Large intestine (tissue), 3 donors: ENCODE measurements around the gene ATP11A. TPM values are rescaled to one million over a fixed set of nuclear protein-coding genes. Genes with fewer than 3 reads are reported as not detected.
"Not testable (repeated sequence)": the region's sequence is repeated elsewhere in the genome, so short reads cannot be mapped to it uniquely, and the experiment has no call there.

Experiments
- DNase-seq, 2 donors: peaks; one replicate each; pipeline versions ENCODE4 v3.0.0 to v3.0.0-alpha.2; 2013
- H3K27ac ChIP-seq: one replicate; pipeline ENCODE4 v1.5.1; 2013; ENCODE audit warnings: low read length
- H3K27me3 ChIP-seq: 2 replicates; pipeline ENCODE4 v1.6.1; 2013; ENCODE audit warnings: low read length; ENCODE audit not compliant: control insufficient read depth, insufficient read depth
- H3K36me3 ChIP-seq: 2 replicates; pipeline ENCODE4 v1.6.1; 2013; ENCODE audit warnings: low read length; ENCODE audit not compliant: control insufficient read depth, insufficient read depth
- H3K4me1 ChIP-seq: one replicate; pipeline ENCODE4 v1.6.1; 2013; ENCODE audit warnings: low read length; ENCODE audit not compliant: control insufficient read depth, insufficient read depth
- H3K4me3 ChIP-seq: one replicate; pipeline ENCODE4 v1.5.1; 2013; ENCODE audit warnings: low read length
- H3K9me3 ChIP-seq: one replicate; pipeline ENCODE4 v1.6.1; 2013; ENCODE audit warnings: mild to moderate bottlenecking, low read depth, low read length, moderate library complexity; ENCODE audit not compliant: control insufficient read depth
- WGBS: methylation state at CpG from one replicate; pipeline ENCODE4 v1.1.5; 2013; ENCODE audit warnings: low lambda C conversion rate; ENCODE audit not compliant: insufficient coverage; 5-methylcytosine and 5-hydroxymethylcytosine counted together
- polyA plus RNA-seq: library from polyadenylated mRNA; unstranded; fragments of 120-200 nt; gene quantifications from one replicate; pipeline ENCODE4 v1.2.1, GENCODE V29; 2013

Gene ATP11A
- polyA plus RNA-seq, 1 donor = 95.6 TPM

DNA sequence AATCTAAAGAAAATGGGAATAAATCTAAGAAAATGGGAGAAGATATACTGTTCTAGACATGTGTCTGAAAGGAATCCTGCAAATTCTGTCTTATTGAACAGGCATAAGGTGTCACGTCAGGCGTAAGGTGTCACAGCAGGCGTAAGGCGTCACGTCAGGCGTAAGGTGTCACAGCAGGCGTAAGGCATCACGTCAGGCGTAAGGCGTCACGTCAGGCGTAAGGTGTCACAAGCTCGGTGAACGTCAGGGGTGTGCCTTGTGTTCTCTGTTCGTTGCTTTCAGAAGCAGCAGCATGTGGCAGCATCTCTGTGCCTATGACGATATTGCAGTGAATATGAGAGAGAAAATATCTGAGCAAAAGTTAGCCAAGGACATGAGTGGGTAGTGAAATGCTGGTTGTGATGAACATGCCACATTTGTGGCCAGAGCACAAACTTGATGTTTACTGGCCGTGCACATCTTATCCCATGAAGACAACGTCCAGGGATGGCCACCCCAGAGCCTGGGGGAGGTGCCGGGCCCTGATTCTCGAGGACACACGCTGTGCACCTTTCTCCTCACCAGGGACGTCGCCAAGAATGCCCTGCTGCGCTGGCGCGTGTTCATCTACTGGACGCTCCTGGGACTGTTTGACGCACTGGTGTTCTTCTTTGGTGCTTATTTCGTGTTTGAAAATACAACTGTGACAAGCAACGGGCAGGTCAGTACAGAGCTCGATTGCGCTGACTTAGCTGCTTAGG lies 172.2 kb downstream of the ATP11A start:
- no peaks in the 10 kb centered on the region for H3K27me3 ChIP-seq
- no peak overlapping the region for H3K4me3 ChIP-seq
- H3K27ac ChIP-seq = no peak overlapping the region
- 85% methylated on average over 4 of the region's 32 CpGs for WGBS
- no peak for DNase-seq
- peaks cover 58% of the 10 kb centered on the region for H3K36me3 ChIP-seq
- no peaks in the 10 kb centered on the region for H3K9me3 ChIP-seq
- H3K4me1 ChIP-seq = no peaks in the 10 kb centered on the region

DNA sequence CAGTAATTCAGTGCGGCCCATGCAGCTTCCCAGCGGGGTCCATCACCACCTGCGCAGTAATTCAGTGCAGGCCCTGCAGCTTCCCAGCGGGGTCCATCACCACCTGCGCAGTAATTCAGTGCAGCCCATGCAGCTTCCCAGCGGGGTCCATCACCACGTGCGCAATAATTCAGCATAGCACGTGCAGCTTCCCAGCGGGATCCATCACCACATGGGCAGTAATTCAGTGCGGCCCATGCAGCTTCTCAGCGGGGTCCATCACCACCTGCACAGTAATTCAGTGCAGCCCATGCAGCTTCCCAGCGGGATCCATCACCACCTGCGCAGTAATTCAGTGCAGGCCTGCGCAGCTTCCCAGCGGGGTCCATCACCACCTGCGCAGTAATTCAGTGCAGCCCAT lies 173.5 kb downstream of the ATP11A start:
- H3K36me3 ChIP-seq = peaks cover 60% of the 10 kb centered on the region
- not testable (repeated sequence) for H3K27ac ChIP-seq, DNase-seq, H3K4me1 ChIP-seq, H3K4me3 ChIP-seq, H3K27me3 ChIP-seq, H3K9me3 ChIP-seq
- no CpG with 5 or more reads among the region's 17 CpGs for WGBS

DNA sequence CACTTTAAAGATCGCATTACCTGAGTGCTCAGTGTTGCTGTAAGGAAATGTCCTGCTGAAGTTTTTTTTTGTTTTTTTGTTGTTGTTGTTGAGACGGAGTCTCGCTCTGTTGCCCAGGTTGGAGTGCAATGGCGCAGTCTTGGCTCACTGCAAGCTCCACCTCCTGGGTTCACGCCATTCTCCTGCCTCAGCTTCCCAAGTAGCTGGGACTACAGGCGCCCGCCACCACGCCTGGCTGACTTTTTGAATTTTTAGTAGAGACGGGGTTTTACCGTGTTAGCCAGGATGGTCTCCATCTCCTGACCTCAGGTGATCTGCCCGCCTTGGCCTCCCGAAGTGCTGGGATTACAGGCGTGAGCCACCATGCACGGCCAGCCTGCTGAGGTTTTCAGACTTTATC lies 175.6 kb downstream of the ATP11A start:
- WGBS = no CpG with 5 or more reads among the region's 14 CpGs
- not testable (repeated sequence) for H3K4me1 ChIP-seq, H3K9me3 ChIP-seq, H3K4me3 ChIP-seq, DNase-seq, H3K27me3 ChIP-seq, H3K27ac ChIP-seq
- H3K36me3 ChIP-seq = peaks cover 62% of the 10 kb centered on the region

DNA sequence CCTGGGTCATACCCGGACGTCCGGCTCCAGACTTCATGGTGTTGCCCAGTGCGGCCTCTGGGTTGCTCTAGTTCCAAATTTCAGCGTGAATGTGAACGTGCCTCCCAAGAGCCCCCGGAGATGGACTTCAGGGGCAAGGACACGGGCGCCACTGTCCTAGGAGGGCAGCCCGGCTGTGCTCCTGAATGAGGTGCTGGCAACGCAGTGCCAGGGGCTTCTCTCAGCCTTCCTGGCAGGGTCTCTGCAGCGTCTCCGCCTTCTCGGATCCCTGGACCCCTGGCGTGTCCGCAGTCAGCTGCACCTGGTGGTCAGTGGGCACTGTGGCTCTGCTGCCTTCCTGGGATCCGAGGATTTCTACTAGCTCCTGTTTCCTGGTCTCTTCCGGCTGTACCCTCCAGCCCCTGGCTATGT lies 177.5 kb downstream of the ATP11A start:
- Histone ChIP-seq H3K9me3 (no peaks in the 10 kb centered on the region), H3K4me1 (no peaks in the 10 kb centered on the region), H3K4me3 (no peak overlapping the region), H3K36me3 (peaks cover 53% of the 10 kb centered on the region), H3K27ac (no peak overlapping the region), H3K27me3 (no peaks in the 10 kb centered on the region)
- DNase-seq = no peak
- WGBS = no CpG with 5 or more reads among the region's 18 CpGs

DNA sequence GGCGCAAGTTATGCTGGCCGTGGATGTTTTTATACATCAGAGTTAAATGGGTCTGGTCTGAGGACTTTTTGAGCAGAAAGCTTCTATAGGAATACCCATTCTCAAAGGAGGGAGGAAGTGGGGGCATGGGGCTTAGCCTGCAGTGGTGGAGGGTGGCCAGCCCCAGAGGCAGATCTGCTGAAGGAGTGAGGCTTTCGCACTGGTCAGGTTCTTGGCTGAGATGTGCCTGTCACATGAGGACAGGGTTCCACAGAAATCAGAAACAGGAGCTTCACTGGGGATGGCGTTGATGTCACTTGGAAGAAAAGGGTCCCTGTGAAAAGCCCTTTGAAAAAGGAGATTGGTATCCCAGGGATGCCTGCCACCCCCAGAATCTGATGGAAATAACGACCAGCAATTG lies 178.5 kb downstream of the ATP11A start:
- no CpG with 5 or more reads among the region's 5 CpGs for WGBS
- H3K27me3 ChIP-seq = no peaks in the 10 kb centered on the region
- no peak for DNase-seq
- H3K9me3 ChIP-seq = peaks cover 6% of the 10 kb centered on the region
- H3K4me1 ChIP-seq = no peaks in the 10 kb centered on the region
- peaks cover 49% of the 10 kb centered on the region for H3K36me3 ChIP-seq
- no peak overlapping the region for H3K4me3 ChIP-seq
- H3K27ac ChIP-seq = no peak overlapping the region

DNA sequence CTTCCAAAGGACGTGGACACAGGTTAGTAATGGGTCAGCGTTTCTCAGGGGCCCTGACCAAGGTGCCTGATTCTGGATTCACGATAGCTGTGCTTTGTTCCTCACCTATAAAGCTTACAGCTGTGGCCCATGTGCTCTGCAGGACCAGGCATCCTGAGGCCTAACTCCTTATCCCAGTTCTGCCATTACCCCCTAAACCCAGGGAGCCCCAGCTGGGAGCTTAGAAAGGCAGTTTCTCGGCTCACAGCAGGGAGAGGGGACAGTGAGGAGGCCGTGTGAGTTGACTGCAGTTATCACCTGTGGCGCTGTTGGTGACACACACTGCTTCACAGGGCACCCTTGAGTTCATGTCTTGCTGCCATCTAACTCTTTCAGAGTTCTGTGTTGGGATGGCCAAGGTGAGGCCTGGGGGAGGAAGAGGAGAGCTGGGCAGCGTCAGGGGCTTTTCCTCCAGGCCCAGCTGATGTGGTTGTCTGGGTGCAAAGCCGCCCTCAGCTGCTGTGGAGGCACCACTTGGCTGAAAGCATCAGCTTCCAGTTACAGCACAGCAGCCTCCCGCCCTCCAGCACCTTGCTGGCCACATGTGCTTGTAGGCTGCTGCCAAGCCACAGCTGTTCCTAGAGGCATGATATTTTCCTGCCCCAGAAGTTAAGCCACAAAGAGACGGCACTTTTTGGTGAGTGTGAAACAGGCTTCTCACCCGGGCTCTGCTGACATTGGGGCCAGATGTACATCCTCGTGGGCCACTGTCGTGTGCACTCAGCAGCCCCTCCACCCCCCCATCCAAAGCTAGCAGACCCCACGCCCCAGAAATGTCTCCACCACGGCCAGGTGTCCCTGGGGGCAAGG lies 179.6 kb downstream of the ATP11A start:
- Histone ChIP-seq H3K36me3 (peaks cover 57% of the 10 kb centered on the region), H3K4me3 (no peak overlapping the region), H3K4me1 (no peaks in the 10 kb centered on the region), H3K27ac (no peak overlapping the region), H3K9me3 (peaks cover 6% of the 10 kb centered on the region), H3K27me3 (no peaks in the 10 kb centered on the region)
- DNase-seq = no peak
- WGBS = no CpG with 5 or more reads among the region's 15 CpGs

DNA sequence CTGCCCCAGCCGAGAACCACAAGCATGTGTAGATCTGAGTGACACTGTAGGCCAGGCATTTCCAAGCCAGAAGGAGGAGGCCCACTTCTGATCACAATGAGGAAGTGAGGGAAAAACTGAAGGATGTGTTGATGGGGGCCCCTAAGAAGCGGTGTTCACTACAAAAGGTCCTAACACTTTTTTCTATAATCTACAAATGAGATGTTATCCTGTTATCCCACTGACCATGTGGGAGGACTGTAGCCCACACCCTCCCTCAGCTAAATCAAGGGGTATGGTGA lies 180.2 kb downstream of the ATP11A start:
- peaks cover 6% of the 10 kb centered on the region for H3K9me3 ChIP-seq
- WGBS = 100% methylated on average over 1 of the region's 2 CpGs
- DNase-seq = no peak
- peaks cover 59% of the 10 kb centered on the region for H3K36me3 ChIP-seq
- no peaks in the 10 kb centered on the region for H3K4me1 ChIP-seq
- H3K27ac ChIP-seq = no peak overlapping the region
- H3K27me3 ChIP-seq = no peaks in the 10 kb centered on the region
- H3K4me3 ChIP-seq = no peak overlapping the region

DNA sequence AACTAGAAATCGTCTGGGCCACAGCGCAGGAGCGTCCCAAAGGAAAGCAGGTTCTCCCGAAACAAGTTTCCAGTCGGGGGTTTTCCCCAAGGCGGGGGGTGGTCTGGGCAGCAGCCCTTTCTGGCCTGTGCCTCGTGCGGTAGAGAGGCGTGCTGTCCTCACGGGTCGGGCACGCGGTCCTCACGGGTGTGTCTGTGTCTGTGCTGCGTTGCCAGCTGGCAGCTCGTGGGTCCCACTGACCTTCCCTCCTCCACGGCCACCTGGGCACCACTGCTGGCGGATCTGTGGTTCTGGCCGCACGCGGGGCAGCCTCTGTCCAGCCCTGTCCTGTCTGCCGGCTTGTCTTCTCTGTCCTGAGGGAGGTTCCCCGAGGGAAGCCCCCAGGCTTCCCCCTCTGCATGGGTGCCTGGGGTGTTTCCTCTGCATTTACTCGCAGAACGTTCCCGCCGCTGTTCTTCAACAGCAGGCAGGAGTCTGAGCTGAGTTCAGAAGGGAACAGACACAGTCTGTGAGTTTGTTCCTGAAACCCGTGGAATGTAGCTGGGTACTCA lies 181.0 kb downstream of the ATP11A start:
- no peaks in the 10 kb centered on the region for H3K4me1 ChIP-seq
- H3K4me3 ChIP-seq = no peak overlapping the region
- 100% methylated on average over 1 of the region's 28 CpGs for WGBS
- H3K36me3 ChIP-seq = peaks cover 65% of the 10 kb centered on the region
- DNase-seq = no peak
- H3K27me3 ChIP-seq = no peaks in the 10 kb centered on the region
- no peak overlapping the region for H3K27ac ChIP-seq
- peaks cover 6% of the 10 kb centered on the region for H3K9me3 ChIP-seq

DNA sequence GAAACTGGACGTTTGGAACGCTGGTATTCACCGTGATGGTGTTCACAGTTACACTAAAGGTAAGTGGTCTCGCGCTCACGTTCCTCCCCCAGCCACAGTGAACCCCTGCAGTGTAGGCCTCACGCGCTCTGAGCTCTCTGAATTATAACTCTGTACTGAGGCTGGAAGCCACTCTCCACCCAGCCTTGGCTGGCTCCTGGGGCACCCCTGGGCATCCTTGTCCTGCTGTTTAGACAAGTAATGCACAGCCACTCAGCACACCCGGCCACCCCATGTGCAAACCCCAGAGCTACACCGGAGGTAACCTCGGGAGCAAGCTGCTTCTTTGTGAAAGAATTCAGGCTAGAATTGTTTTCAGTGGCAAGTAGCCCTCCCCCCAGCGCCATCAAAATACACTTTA lies 181.9 kb downstream of the ATP11A start:
- Histone ChIP-seq H3K36me3 (peaks cover 67% of the 10 kb centered on the region), H3K9me3 (peaks cover 6% of the 10 kb centered on the region), H3K4me3 (no peak overlapping the region), H3K4me1 (no peaks in the 10 kb centered on the region), H3K27ac (no peak overlapping the region), H3K27me3 (no peaks in the 10 kb centered on the region)
- WGBS = no CpG with 5 or more reads among the region's 12 CpGs
- DNase-seq = no peak

DNA sequence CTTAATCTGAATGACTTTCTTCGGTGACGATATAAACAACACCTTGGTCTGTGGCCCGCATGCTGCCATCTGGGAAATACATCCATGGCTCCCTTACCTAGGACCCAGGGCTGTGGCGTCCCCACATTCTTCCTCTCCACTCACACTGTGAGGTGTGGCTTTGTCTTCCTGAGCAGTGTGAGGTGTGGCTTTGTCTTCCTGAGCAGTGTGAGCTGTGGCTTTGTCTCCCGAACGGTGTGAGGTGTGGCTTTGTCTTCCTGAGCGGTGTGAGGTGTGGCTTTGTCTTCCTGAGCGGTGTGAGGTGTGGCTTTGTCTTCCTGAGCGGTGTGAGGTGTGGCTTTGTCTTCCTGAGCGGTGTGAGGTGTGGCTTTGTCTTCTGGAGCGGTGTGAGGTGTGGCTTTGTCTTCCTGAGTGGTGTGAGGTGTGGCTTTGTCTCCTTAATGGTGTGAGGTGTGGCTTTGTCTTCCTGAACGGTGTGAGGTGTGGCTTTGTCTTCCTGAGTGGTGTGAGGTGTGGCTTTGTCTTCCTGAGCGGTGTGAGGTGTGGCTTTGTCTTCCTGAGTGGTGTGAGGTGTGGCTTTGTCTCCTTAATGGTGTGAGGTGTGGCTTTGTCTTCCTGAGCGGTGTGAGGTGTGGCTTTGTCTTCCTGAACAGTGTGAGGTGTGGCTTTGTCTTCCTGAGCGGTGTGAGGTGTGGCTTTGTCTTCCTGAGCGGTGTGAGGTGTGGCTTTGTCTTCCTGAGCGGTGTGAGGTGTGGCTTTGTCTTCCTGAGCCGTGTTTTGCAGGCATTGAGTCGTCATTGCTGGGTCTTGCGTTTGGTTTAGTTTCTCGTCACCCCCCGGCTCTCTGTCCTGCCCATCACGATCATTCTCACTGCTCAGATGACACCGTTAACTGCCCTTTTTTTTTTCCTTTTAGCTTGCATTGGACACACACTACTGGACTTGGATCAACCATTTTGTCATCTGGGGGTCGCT lies 183.1 kb downstream of the ATP11A start:
- not testable (repeated sequence) for H3K27ac ChIP-seq, H3K27me3 ChIP-seq, DNase-seq, H3K4me3 ChIP-seq, H3K9me3 ChIP-seq, H3K4me1 ChIP-seq
- WGBS = 76% methylated on average over 5 of the region's 25 CpGs
- H3K36me3 ChIP-seq = peaks cover 68% of the 10 kb centered on the region
